K562 (cell line): ENCODE results near the gene RSU1.

Source experiments
- NRF1 ChIP-seq, 2 experiments: fragments of 450-650 bp; IDR thresholded peaks in 1 of 2; conservative IDR thresholded peaks in 1 of 2; 2 replicates each; pipeline ENCODE4 v1.6.1; 2014; ENCODE audit warnings: mild to moderate bottlenecking in 2 of 2
- RNF2 ChIP-seq: sonication (generic); IDR thresholded peaks from 2 replicates; pipeline ENCODE4 v1.6.1; 2016
- TEAD4 ChIP-seq, 2 experiments: sonication (generic) in 1 of 2; formaldehyde crosslinking in 1 of 2; IDR thresholded peaks; 2 replicates each; pipeline versions ENCODE4 v1.6.1 to v1.8.0; 2012 to 2022; ENCODE audit warnings: borderline replicate concordance in 1 of 2, inconsistent platforms in 1 of 2, low read length in 1 of 2, mild to moderate bottlenecking in 1 of 2, missing genetic modification reagents in 1 of 2
- YY1 ChIP-seq, 3 experiments: IDR thresholded peaks; 2 replicates each; pipeline ENCODE4 v1.6.1; 2011; ENCODE audit warnings: low read length in 2 of 3, mild to moderate bottlenecking in 2 of 3, moderate library complexity in 2 of 3, borderline replicate concordance in 1 of 3, control low read depth in 1 of 3, low read depth in 1 of 3; ENCODE audit not compliant: insufficient read depth in 3 of 3, insufficient replicate concordance in 2 of 3, control insufficient read depth in 1 of 3, insufficient read length in 1 of 3; ENCODE audit errors: extremely low read depth in 1 of 3
- TF ChIP-seq, protein P1 (sequence below): fragments of 250-450 bp; sonication (Bioruptor Pico); IDR thresholded peaks from 2 replicates; pipeline ENCODE4 v1.9.0; 2021; ENCODE audit warnings: mild to moderate bottlenecking, inconsistent platforms

DNA sequence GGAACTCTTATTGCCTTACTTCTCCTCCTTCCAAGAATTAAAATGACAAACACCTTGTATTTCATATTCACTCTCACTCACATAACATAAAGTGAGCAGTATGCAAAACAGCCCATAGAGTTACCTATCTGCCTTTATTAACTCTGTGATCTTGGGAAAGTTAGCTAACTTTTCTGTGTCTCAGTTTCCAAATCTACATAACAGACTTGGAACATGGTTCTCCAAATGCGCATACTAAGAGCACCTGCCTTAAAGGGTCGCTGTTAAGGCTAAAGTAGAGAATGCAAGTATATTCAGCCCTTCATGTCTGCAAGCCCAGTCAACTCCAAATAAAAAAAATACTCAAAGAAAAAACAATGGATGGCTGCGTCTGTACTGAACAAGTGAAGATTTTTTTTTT lies 173.7 kb downstream of the RSU1 start:
- TF ChIP-seq YY1 (IDR thresholded peaks at IDR 0.05; ENCODE audit: borderline replicate concordance in 1 of 3, control insufficient read depth in 1 of 3, extremely low read depth in 1 of 3, insufficient read depth in 3 of 3, insufficient read length in 1 of 3, insufficient replicate concordance in 2 of 3, low read depth in 1 of 3, low read length in 2 of 3) = no peak
- no peak for TF ChIP-seq TEAD4 (IDR thresholded peaks at IDR 0.05; ENCODE audit: low read length)
- TF ChIP-seq TEAD4 (CRISPR knock-in tag; IDR thresholded peaks at IDR 0.05; ENCODE audit: borderline replicate concordance) = no peak
- TF ChIP-seq, protein P1, sequence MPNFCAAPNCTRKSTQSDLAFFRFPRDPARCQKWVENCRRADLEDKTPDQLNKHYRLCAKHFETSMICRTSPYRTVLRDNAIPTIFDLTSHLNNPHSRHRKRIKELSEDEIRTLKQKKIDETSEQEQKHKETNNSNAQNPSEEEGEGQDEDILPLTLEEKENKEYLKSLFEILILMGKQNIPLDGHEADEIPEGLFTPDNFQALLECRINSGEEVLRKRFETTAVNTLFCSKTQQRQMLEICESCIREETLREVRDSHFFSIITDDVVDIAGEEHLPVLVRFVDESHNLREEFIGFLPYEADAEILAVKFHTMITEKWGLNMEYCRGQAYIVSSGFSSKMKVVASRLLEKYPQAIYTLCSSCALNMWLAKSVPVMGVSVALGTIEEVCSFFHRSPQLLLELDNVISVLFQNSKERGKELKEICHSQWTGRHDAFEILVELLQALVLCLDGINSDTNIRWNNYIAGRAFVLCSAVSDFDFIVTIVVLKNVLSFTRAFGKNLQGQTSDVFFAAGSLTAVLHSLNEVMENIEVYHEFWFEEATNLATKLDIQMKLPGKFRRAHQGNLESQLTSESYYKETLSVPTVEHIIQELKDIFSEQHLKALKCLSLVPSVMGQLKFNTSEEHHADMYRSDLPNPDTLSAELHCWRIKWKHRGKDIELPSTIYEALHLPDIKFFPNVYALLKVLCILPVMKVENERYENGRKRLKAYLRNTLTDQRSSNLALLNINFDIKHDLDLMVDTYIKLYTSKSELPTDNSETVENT (CRISPR knock-in tag) = no peak
- TF ChIP-seq NRF1 (conservative IDR thresholded peaks at IDR 0.05 in 1 of 2, IDR thresholded peaks at IDR 0.05 in 1 of 2) = no peak
- no peak for TF ChIP-seq RNF2
